GM18870 (cell line): ENCODE results near the gene FAM117A.

ENCODE experiments used
- ATAC-seq: cut with Tn5 transposase; IDR thresholded peaks from one replicate; pipeline ENCODE4 v1.9.1; 2021; ENCODE audit warnings: moderate library complexity; ENCODE audit not compliant: unreplicated experiment

The FAM117A gene

DNA sequence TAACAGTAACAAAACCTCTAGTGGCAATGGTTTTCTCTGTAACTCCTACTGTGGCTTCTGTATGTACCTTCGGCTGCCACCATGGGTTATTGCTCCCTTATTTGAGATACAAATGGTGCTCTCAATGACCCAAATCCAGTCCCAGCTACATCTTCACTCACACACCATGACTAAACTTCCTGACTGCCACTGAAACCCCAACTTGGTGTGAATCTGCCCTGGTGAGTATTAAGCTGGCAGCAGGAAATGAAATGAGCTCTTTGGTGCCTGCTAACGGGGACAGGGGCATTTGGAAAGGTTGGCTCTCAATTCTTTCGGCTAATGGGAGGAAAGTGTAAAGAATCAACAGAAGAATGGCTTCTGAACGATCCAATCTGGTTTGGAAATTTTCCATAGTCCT, 48.7 kb downstream of the FAM117A start:
- ATAC-seq: no peak

DNA sequence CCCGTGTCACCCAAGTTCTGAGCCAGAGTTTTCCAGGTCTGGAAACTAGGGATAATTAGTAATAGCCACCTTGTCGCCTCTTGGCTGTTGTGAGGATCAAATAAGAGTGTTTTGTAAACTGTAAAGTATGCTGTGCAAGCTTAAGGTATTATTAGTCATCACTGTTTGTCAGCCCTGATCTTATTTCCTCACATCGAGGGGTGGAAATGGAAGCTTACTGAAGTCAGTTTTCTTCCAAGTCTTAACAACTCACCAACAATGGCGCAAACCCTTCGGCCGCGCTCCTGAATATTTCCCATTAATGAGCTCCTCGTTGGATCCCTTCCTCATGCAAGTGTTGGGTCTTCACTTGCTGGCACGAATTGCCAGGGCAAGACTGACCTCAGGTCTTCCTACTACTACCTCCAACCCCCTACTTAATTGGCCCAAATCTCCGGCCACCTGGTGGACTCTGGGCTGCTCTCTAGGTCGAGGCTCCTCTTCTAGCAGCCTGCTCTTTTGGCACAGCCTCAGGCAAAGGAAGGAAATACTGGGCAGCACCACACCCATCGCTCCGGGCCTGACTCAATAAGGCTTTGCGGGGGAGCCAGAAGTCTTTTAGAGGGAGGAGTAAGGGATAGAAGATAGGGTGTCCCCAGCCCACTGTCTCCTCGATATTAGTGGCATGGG, 55.3 kb downstream of the FAM117A start:
- ATAC-seq: no peak

DNA sequence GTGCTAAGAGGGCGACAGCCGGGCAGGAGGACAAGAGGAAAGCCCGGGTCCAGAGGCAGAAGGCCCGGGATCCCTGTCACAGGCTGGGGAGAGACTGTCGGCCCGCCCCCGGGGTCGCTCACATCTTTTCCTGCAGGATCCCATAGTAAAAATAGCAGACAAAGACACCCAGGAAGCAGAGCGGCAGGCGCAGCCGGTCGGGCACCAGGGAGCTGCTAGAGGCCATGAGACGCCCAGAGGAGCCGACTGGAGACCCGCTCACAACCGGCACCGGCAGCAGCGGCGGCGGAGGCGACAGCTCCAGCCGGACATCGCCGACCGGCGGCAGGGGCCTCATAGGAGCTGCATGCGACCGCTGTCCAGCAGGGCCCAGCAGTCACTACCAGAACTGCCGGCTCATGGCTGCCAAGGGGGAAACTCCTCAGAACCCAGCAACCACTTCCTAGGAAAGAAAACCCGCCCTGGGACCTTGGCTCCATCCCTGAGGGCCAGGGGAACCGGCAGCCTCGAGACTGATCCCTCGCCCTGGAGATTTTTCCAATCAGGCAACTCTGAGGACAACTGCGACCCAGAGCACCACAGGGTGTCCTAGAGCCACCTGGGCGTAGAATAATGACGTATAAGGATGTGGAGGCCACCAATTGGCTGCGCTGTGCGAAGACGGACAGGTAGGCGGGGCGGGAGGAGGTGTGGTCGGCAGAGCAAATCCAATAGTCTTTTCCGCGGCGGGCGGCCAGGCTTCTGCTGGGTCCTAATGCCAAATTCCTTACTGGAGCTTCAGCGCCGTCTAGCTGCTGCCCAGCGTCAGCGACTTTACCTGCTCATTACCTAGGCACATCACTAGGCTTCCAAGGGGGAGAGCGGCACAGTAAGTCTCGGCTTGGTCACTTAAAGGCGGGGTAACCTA, 56.1 kb downstream of the FAM117A start, which contains the start of gene SLC35B1:
TSS of gene SLC35B1 (minus strand) at position 357 of the 907 bp plus-strand sequence. CDS start at position 226, 131 bp downstream.
- peak; percentile 92 for ATAC-seq

DNA sequence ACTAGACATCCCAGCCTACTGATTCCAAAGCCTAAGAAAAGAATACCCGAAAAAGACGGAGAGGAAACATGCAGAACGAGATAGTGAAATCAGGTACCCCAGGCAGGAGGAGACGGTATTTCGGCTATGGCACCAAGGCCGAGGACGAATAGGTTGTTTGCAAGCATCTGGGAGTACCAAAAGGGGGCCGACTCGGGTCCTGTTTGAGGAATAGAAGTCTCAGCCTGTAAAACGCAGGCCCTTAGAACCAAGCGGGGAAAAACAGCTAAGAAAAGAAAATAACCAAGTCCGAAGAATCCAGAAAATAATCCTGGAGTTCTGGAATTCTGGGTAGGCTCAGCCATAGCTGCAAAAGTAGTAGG, 56.7 kb downstream of the FAM117A start:
- no peak for ATAC-seq

DNA sequence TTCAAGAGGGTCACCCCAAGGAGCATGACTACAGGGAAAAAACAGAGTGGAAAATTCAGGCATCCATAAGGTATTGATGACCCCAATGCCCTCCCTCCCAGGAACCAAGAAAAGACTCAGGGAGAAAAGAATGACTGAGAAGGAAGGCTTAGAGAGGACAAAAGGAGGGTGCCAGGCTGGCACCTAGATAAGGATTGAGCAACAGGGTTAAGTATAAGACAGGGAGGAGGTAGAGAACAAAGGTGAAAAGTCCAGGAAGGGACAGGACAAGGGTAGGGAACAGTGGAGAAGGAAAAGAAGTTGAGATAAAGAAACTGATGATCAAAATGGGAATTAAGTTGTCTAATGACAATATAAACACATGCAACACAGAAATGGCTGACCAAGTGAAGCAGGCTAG, 58.7 kb downstream of the FAM117A start:
- ATAC-seq: no peak

DNA sequence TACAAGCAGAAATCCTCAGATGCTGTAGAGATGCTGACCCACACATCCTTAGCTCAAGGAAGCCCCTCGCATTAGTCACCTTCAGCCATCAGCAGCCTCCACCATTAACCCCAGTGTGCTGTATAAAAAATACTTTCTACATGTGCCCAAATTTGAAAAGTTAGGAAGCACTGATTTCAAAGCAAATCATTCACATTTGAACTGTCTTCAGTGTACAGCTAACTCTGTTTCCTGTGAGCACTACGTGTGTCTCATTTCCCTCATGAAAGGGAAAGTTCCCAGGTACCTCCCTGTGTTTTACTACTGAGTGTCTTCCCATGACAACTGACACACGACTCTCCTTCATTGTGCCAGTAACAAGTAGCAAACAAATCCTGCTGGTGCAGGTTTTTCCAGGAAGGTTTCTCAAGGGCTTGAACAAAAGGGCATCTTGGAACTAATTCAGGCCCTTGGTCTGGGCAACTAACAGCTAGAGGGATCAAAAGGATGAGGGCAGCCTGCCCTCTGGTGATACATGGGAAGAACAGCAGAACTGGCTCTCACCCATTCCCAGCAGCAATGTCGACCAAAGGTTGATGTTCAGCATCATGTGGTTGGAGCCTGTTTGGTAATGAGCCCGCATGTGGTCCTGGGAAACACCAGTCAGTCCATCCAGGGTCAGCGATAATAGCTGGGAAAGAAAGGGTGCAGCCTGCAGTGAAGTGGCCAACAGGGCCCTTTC, 60.2 kb downstream of the FAM117A start:
- ATAC-seq: no peak

DNA sequence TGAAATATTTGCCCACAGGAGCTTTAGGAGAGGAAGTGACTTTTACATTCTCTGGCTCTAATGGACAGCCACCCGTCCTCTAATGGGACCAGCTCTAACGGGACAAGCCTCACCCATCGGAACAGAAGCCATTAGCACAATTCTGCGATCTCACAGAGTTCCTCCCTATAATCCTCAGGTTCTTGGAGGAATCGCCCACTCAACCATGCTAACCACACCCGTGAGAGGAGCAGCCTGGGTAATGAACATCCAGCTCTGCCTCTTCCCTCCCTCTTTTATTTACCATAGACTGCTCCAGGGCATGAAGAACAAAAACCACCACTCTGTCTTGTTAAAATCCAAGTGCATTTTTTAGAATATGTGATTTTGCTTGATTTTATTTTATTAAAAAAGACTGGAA, 63.0 kb downstream of the FAM117A start:
- ATAC-seq: no peak

DNA sequence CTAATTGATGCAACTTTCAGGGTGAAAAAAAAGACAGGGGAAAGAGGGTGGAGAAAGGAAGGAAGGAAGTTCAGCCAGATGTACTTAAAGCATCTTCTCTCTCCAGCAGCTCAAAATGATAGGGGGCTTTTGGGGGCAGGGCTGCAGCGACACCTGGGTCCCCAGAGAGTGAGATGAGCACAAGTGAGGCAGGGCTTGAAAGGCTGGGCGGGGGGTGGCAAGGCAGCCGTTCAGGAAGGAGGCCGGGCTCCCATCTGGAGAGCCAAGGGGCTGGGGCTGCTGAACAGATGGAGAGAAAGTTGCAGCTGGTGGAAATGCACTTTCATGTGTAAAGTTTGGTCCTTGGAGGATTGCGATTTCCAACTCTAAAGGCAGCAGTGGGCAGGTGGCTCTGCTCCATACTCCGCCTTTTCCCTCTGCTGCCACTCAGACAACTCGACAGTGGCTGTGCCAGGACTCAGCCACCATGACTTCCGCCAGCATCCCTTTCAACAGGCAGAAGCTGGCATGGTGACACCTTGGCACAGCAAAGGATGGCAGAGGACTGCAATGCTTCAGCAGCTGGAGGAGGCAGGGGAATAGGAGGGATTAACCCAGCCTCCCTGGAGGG, 63.9 kb downstream of the FAM117A start:
- no peak for ATAC-seq

DNA sequence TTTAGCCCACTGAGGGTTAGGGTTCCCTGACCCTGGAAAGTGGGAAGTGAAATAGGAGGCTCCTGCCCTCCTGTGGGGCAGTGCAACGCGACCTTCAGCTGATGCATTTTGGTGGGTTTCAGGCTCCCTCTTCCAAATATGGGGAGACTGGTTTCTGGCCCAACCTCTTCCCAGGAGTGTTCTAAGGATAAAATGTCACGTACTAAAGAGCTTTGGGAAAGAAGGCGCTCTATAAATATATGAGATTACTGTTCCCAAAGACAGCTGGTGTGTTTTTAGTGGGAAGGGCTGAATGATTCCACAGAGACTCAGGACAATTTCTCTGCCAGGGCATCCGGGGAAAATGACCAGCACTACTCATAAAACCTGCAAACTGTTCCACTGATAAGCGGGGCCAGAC, 65.9 kb downstream of the FAM117A start:
- ATAC-seq: no peak

DNA sequence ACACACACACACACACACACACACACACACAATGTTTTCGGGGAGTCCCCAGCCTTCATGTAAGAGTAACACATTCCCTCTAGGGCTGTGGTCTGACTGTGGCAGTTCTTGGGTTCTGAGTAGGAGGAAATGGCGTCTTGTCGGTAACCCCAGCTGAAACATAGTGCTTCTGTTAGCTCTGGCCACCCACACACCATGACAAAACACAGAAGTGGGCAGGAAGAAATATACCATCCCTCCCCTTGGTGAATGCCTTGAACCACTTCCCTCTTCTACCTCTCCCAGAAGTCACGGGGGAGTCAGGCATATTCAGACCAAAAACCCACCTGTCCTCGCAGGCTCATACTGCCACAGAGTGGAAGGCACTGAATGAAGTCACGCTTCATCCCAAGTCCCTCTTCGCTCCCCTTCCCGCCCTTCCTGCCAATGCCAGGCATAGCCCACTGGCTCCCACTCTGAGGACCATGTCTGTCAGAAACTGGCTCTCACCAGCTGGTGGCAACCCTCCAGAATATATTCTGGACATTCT, 67.6 kb downstream of the FAM117A start:
- ATAC-seq: no peak

DNA sequence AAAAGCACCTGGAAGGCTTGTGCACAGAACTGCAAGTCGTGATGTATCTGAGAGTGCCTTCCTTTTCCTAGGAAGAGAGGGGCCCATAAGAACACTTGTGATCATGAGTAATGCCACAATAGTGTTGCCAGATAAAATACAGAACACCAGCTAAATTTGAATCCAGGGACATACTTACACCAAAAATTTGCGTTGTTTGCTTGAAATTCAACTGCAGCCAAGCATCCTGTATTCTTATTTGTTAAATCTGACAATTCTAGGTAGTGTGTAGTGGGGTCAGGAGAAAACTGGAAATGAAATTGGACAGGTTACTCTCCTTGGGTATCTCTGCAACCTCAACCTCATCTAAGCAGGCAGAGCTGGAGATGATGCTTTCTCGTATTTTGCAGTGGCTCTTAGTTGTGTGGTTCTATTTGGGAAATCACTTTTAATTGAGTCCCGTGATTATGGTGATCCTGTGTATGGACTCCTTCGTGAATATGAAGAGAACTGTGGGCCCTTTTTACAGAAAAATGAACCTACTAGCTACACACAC, 68.2 kb downstream of the FAM117A start:
- ATAC-seq: no peak

DNA sequence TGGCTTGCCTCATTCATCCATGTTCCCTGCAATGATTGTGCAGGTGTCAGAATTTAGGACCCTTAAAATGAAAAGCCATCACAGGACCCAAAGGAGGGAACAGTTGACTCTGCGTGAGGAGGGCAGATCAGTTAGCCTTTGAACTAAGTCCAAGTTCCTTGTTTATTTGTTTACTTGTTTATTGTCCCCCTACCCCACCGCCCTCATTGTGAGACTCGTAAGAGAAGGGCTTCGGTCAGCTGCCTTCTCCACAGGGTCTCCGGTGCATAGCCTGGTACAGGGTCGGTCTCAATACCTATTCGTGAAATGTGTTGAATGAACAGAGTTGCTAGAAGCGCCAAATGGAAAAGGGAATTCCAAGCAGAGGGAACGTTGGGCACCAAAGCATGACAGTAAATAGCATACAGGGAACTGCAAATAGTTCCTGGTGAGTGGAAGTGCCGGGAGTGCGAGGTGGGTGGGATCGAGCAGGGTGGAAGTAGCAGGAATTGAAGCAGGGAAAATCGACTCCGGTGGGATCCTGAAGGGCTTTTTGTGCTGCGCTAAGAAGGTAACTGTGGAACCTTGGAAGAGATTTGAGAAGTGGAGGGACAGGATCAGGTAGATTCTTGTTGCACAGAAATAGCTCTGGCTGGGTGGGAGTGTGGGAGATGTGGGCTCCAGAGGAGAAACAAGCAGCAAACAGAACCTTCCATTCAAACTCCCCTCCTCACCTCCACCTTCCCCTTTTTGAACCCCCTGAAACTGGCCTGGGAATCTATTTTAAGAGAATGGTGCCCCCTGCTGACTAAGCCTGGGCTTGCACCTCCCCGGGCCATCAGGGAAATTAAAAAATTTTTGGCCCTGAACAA, 68.9 kb downstream of the FAM117A start:
- ATAC-seq: no peak

DNA sequence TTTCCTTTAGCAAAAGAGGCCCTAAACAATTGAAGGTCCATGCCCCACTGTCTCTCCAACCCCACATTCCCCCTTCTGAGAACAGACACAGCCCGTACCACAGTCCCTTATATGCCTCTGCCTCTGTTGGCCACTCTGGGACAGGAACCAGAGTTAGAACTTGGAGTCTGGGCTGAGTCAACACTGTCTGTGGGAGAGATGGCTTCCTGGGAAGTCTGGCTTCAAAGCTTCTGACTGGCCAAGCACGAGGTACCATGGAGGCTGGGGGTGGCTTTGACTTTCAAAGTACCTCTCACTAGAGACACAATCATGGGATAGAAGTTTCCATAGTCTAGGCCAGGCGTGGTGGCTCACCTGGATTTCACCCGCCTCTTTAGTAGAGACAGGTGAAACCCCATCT, 71.2 kb downstream of the FAM117A start:
- ATAC-seq: no peak

DNA sequence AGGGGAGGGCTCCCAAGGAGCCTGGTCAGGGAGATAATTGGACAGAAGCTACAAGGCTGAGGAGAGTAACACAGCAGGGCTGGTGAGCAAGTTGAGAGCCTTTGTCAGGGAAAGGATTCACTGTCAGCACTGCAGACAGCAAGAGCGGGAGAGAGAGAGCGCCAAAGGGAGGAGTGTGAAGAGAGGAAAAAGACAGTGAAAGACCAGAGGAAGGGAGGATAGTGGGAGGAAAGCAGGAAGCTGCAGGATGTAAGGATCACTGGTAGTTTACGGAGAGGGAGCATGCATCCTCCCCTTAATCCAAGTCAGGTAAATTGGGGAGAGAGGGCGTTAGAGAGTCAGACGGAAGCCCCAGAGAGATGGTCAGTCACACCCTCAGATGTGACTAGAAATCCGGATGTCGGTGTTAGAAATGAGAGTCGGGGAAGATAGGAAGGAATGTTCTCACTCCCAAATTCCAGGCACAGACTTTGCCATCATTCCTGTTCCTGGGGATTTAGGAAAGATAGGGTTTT, 72.2 kb downstream of the FAM117A start:
- ATAC-seq: no peak

DNA sequence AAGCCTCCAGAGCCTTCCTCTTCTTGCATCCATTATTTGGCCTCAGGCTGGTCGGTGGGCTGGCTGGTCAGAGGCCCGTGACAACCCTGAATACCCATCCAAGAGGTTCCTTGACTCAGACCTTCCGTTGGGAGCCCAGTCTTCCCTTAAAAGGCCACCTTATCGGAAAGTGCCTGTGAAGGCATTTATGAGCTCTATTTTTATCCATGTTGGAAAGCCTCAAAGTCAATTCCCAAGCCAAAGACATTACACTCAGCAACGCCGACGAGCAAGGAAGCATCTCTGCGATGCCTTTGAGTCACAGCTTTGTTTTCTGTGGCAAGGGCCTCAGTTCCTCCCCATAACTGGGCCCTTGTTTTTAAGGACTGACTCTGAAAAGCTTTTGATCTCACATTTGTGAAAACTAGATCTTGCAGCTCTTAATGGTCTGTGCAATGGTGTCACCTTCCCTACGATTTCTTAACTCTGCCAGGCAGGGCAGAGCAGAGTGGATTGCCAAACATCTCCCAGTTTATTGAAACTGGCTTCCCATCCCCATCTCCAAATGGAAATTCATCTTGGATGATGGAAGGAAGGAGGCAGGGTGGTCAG, 72.8 kb downstream of the FAM117A start:
- ATAC-seq: no peak

DNA sequence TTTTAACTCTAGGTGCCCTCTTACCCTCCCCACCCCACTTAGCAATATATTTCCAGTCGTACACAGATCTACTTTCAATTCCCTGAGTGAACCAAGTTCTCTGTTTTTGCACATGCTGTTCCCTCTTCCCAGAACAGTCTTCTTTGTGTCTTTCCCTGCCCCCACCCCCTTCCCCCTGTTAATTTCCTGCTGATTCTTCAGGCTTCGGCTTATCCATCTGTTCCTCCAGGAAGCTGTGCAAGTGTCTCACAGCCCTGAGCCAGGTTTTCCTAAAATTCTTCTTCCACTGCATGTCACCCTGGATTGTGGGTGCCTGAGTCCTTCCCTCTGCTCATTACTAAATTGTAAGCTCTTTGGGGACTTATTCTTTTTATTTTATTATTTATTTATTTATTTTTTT, 73.7 kb downstream of the FAM117A start:
- ATAC-seq: no peak

DNA sequence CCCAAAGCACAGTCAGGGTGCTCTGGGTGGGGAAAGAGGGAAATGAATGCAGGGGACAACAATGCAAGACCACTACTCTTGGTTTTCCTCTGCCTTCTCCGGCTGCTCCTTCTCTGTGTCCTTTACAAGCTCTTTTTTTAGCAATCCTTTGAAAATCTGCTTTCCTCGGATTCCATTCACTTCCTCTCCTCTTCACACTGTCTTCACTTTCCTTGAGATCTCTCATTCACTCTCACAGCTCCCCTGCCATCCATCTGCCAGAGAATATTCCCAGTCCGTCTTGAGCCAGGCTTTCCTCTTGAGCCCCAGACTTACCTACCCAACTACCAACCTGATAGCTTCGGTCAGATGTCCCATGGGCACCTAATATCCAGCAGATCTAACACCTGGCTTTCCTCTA, 75.1 kb downstream of the FAM117A start:
- no peak for ATAC-seq

DNA sequence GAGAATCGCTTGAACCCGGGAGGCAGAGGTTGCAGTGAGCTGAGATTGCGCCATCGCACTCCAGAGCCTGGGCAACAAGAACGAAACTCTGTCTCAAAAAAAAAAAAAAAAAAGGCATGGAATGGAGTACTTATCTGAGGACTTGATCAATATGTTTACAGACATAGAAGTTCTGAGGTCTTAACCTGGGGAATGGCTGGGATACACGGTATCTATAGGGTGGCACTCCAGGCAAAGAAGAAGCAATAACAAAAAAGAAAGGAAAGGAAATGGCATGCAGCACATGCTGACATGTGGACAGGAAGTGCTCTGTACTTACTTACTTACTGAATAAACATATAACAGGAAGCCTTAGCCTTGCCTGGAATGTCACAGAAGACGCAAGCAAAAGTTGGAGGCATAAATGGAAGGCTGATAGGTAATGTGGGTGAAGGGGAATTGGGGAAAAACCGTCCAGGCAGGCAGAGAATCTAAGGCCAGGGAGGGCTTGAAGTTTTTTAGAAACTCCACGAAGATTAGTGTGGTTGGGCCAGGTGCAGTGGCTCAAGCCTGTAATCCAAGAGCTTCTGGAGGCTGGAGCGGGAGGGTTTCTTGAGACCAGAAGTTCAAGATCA, 75.9 kb downstream of the FAM117A start:
- ATAC-seq: no peak
